ENCODE data around the gene LRRC25. TPM values are rescaled to one million over a fixed set of nuclear protein-coding genes. Genes with fewer than 3 reads are reported as not detected.

LRRC25 gene
- total RNA-seq, 1 experiment from 2014 or later = not detected

DNA sequence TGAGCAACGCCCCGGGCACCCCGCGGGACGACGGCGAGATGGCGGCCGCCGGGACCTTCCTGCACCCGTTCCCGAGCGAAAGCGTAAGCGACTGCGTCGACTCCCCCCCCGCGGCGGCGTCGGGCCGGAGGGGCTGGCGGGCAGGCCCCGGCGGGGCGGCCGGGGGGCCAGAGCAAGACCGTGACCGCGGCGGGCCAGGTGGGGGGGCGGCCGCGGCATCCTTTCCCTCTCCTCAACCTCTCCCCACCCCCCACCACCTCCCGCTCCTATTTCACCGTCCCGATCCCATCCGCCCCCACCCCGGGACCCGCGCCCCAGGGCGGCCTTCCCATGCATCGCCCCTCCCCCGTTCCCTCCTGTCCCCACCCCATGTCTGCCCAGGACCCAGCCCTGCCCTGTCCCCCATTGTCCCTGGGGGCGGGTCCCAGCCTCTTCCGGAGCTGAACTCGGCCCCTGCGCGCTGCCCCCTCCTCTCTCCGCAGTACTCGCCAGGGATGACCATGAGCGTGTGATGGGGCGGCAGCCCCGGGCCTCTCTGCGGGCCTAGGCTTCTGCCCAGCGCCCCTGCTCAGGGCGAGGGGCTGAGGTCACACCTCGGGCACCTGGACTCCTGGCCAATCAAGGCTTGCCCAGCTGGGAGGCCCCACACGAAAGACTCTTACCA lies 36.4 kb upstream of the LRRC25 start:
- H3K36me3 Mint-ChIP-seq (ENCODE audit: insufficient read depth, unreplicated experiment) = peaks cover 29% of the 10 kb centered on the region
- no peaks in the 10 kb centered on the region for H3K9me3 Mint-ChIP-seq (ENCODE audit: unreplicated experiment)
- TF ChIP-seq, protein P1, sequence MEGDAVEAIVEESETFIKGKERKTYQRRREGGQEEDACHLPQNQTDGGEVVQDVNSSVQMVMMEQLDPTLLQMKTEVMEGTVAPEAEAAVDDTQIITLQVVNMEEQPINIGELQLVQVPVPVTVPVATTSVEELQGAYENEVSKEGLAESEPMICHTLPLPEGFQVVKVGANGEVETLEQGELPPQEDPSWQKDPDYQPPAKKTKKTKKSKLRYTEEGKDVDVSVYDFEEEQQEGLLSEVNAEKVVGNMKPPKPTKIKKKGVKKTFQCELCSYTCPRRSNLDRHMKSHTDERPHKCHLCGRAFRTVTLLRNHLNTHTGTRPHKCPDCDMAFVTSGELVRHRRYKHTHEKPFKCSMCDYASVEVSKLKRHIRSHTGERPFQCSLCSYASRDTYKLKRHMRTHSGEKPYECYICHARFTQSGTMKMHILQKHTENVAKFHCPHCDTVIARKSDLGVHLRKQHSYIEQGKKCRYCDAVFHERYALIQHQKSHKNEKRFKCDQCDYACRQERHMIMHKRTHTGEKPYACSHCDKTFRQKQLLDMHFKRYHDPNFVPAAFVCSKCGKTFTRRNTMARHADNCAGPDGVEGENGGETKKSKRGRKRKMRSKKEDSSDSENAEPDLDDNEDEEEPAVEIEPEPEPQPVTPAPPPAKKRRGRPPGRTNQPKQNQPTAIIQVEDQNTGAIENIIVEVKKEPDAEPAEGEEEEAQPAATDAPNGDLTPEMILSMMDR (IDR thresholded peaks at IDR 0.05; ENCODE audit: insufficient read depth in 1 of 2, low read depth in 1 of 2, low read length in 1 of 2, severe bottlenecking in 1 of 2, unreplicated experiment in 1 of 2) = no peak
- Histone ChIP-seq H3K4me1 (peaks cover 8% of the 10 kb centered on the region), H3K4me3 (ENCODE audit: low read depth, low read length) (no peak overlapping the region), H3K27me3 (replicated peaks; ENCODE audit: control insufficient read depth, insufficient read depth, low read length) (no peaks in the 10 kb centered on the region), H3K36me3 (ENCODE audit: control insufficient read depth, insufficient read depth, low read length) (no peaks in the 10 kb centered on the region; the same call in 1 of the 2 replicates), H3K9me3 (no peaks in the 10 kb centered on the region)
- H3K4me1 Mint-ChIP-seq (ENCODE audit: low read depth, unreplicated experiment) = peaks cover 1% of the 10 kb centered on the region
- H3K27ac Mint-ChIP-seq (ENCODE audit: unreplicated experiment) = no peak overlapping the region
- no peak for DNase-seq
- intact Hi-C loops (cut with micrococcal nuclease; ENCODE audit: unreplicated experiment) = no loop called here
- H3K4me3 Mint-ChIP-seq (ENCODE audit: unreplicated experiment) = no peak overlapping the region
- H3K27me3 Mint-ChIP-seq (ENCODE audit: insufficient read depth, unreplicated experiment) = no peaks in the 10 kb centered on the region
- ChIA-PET POLR2A (no interaction called here), CTCF (no interaction called here)
- BruUV-seq (replicated peaks) = no TSS peak

DNA sequence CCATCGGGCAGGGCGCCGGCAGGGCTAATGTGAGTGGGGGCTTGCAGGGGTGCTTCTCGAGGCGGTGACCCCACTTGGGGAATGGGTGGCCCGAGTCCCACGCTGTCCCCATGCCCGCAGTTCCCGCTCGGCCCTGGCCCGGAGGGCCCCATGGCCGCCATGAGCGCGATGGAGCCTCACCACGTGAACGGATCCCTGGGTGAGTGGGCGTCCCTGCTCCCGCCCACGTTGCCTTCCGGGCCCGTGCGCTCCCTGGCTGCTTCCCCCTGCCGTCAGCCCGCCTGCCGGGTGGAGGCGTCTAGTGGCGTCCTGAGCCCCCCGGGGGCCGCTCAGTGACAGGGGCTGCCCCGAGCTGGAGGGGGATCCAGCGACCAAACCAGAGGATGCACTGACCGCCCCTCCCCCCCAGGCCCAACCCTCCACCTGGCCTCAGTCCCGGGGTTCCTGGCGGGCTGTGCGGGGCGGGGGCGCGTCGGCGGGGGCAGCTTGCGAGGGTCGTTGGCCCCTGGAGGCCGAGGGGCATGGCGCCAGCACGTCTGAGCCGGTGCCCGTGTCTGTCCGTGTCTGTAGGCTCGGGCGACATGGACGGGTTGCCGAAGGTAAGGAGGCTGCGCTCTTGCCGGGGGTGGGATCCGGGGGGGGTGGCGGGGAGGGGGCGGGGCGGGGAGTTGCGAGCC lies 35.7 kb upstream of the LRRC25 start:
- TF ChIP-seq, protein P1 (IDR thresholded peaks at IDR 0.05; ENCODE audit: insufficient read depth in 1 of 2, low read depth in 1 of 2, low read length in 1 of 2, severe bottlenecking in 1 of 2, unreplicated experiment in 1 of 2) = no peak
- H3K27me3 ChIP-seq (replicated peaks; ENCODE audit: control insufficient read depth, insufficient read depth, low read length) = no peaks in the 10 kb centered on the region
- intact Hi-C loops (cut with micrococcal nuclease; ENCODE audit: unreplicated experiment) = no loop called here
- no peaks in the 10 kb centered on the region; the same call in 1 of the 2 replicates for H3K36me3 ChIP-seq (ENCODE audit: control insufficient read depth, insufficient read depth, low read length)
- no peak overlapping the region for H3K4me3 ChIP-seq (ENCODE audit: low read depth, low read length)
- H3K4me3 Mint-ChIP-seq (ENCODE audit: unreplicated experiment) = no peak overlapping the region
- H3K36me3 Mint-ChIP-seq (ENCODE audit: insufficient read depth, unreplicated experiment) = peaks cover 28% of the 10 kb centered on the region
- CTCF ChIA-PET = no interaction called here
- peaks cover under 1% of the 10 kb centered on the region for H3K4me1 ChIP-seq
- no peaks in the 10 kb centered on the region for H3K4me1 Mint-ChIP-seq (ENCODE audit: low read depth, unreplicated experiment)
- no peak overlapping the region for H3K27ac Mint-ChIP-seq (ENCODE audit: unreplicated experiment)
- H3K27me3 Mint-ChIP-seq (ENCODE audit: insufficient read depth, unreplicated experiment) = no peaks in the 10 kb centered on the region
- H3K9me3 Mint-ChIP-seq (ENCODE audit: unreplicated experiment) = no peaks in the 10 kb centered on the region
- H3K9me3 ChIP-seq = no peaks in the 10 kb centered on the region
- POLR2A ChIA-PET = no interaction called here
- no TSS peak for BruUV-seq (replicated peaks)
- no peak for DNase-seq

DNA sequence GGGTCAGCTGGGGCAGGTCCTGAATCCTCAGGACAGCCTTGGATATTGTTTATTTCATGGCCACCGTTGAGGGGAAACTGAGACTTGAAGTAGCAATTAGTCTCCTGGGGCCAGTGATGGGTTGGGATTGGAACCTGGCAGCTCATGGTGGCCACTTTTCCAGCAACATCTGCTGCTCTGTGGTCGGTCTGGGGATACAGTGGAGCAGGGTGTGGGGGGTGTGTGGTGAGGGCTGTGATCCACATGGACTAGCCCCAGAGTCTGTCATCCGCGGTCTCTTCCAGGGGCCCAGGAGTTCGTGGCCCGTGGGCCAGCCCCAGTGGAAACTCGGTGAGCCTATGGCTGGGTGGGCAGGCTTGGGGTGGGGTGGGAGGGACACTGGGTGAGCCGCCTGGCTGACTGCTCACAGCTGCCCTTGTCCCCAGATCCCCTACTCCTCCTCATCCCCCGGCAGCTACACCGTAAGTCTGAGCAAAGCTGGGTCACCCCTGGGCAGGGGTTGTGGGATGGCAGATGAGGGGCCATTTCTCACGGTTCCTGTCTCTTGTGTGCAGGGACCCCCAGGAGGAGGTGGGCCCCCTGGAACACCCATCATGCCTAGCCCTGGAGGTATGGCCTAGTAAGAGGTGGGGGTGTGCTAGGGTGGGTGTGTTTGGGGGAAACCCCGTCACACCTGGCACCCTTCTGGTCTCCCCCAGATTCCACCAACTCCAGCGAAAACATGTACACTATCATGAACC lies 35.0 kb upstream of the LRRC25 start:
- Mint-ChIP-seq H3K36me3 (ENCODE audit: insufficient read depth, unreplicated experiment) (peaks cover 23% of the 10 kb centered on the region), H3K4me1 (ENCODE audit: low read depth, unreplicated experiment) (no peaks in the 10 kb centered on the region), H3K9me3 (ENCODE audit: unreplicated experiment) (no peaks in the 10 kb centered on the region), H3K27ac (ENCODE audit: unreplicated experiment) (no peak overlapping the region), H3K4me3 (ENCODE audit: unreplicated experiment) (no peak overlapping the region), H3K27me3 (ENCODE audit: insufficient read depth, unreplicated experiment) (no peaks in the 10 kb centered on the region)
- intact Hi-C loops (cut with micrococcal nuclease; ENCODE audit: unreplicated experiment) = no loop called here
- no peak for DNase-seq
- no peaks in the 10 kb centered on the region for H3K4me1 ChIP-seq
- ChIA-PET CTCF (no interaction called here), POLR2A (no interaction called here)
- TF ChIP-seq, protein P1 (IDR thresholded peaks at IDR 0.05; ENCODE audit: insufficient read depth in 1 of 2, low read depth in 1 of 2, low read length in 1 of 2, severe bottlenecking in 1 of 2, unreplicated experiment in 1 of 2) = no peak
- no TSS peak for BruUV-seq (replicated peaks)
- H3K36me3 ChIP-seq (ENCODE audit: control insufficient read depth, insufficient read depth, low read length) = no peaks in the 10 kb centered on the region; the same call in 1 of the 2 replicates
- no peaks in the 10 kb centered on the region for H3K9me3 ChIP-seq
- no peak overlapping the region for H3K4me3 ChIP-seq (ENCODE audit: low read depth, low read length)
- no peaks in the 10 kb centered on the region for H3K27me3 ChIP-seq (replicated peaks; ENCODE audit: control insufficient read depth, insufficient read depth, low read length)

Data from Caco-2 (cell line).